Osteocyte (in vitro differentiated cells): ENCODE data around the gene CDK4. TPM values are rescaled to one million over a fixed set of nuclear protein-coding genes. Genes with fewer than 3 reads are reported as not detected.

ENCODE experiments used
- DNase-seq: peaks from one replicate; pipeline ENCODE4 v3.0.0; 2021; ENCODE audit warnings: mixed read lengths; ENCODE audit not compliant: unreplicated experiment; ENCODE audit errors: extremely low spot score
- H3K27ac Mint-ChIP-seq: one replicate; pipeline ENCODE4 v1.8.0; 2021; ENCODE audit warnings: mild to moderate bottlenecking, mixed read lengths; ENCODE audit not compliant: unreplicated experiment
- H3K27me3 Mint-ChIP-seq: one replicate; pipeline ENCODE4 v1.8.0; 2021; ENCODE audit warnings: mixed read lengths; ENCODE audit not compliant: unreplicated experiment
- H3K36me3 Mint-ChIP-seq: one replicate; pipeline ENCODE4 v1.8.0; 2021; ENCODE audit warnings: mixed read lengths; ENCODE audit not compliant: unreplicated experiment
- H3K4me1 Mint-ChIP-seq: one replicate; pipeline ENCODE4 v1.8.0; 2021; ENCODE audit warnings: mixed read lengths; ENCODE audit not compliant: unreplicated experiment
- H3K4me3 Mint-ChIP-seq: one replicate; pipeline ENCODE4 v1.8.0; 2021; ENCODE audit warnings: mild to moderate bottlenecking, moderate library complexity, mixed read lengths; ENCODE audit not compliant: unreplicated experiment
- H3K9me3 Mint-ChIP-seq: one replicate; pipeline ENCODE4 v1.8.0; 2021; ENCODE audit warnings: mixed read lengths; ENCODE audit not compliant: unreplicated experiment
- CTCF ChIP-seq: fragments of 200-600 bp; sonication (generic); IDR thresholded peaks from 2 replicates; pipeline ENCODE4 v1.5.0; 2021; ENCODE audit warnings: antibody characterized with exemption, mild to moderate bottlenecking, moderate library complexity
- total RNA-seq: library from RNA; stranded (reverse); gene quantifications from 2 replicates; pipeline ENCODE4 v1.2.1, GENCODE V29; 2021

The CDK4 gene
- total RNA-seq, 1 donor from 2014 or later: 142 TPM

GRCh38 chr12:57793920-57794319 is 41.8 kb upstream of the CDK4 start:
- H3K4me1 Mint-ChIP-seq: no peaks in the 10 kb centered on the region
- DNase-seq: no peak
- H3K36me3 Mint-ChIP-seq: peaks cover 36% of the 10 kb centered on the region
- no peak overlapping the region for H3K4me3 Mint-ChIP-seq
- no peaks in the 10 kb centered on the region for H3K27me3 Mint-ChIP-seq
- no peaks in the 10 kb centered on the region for H3K9me3 Mint-ChIP-seq
- no peak for TF ChIP-seq CTCF
- H3K27ac Mint-ChIP-seq: no peak overlapping the region

- H3K9me3 Mint-ChIP-seq: no peaks in the 10 kb centered on the region
- no peak for TF ChIP-seq CTCF
- H3K27me3 Mint-ChIP-seq: no peaks in the 10 kb centered on the region
- no peak for DNase-seq
- H3K4me1 Mint-ChIP-seq: peaks cover 12% of the 10 kb centered on the region
- H3K4me3 Mint-ChIP-seq: peak overlapping the region; percentile 63
- H3K27ac Mint-ChIP-seq: no peak overlapping the region
- H3K36me3 Mint-ChIP-seq: peaks cover 15% of the 10 kb centered on the region
Observed at GRCh38 chr12:57783861-57784260, 31.8 kb upstream of the CDK4 start.

- Mint-ChIP-seq H3K4me1 (peaks cover 12% of the 10 kb centered on the region), H3K36me3 (peaks cover 11% of the 10 kb centered on the region), H3K27me3 (no peaks in the 10 kb centered on the region), H3K9me3 (no peaks in the 10 kb centered on the region), H3K4me3 (peak overlapping the region; percentile 97), H3K27ac (peak overlapping the region; percentile 90)
- no peak for TF ChIP-seq CTCF
- no peak for DNase-seq
Observed at GRCh38 chr12:57783466-57783801, 31.3 kb upstream of the CDK4 start.

- H3K9me3 Mint-ChIP-seq: no peaks in the 10 kb centered on the region
- H3K27me3 Mint-ChIP-seq: no peaks in the 10 kb centered on the region
- H3K4me3 Mint-ChIP-seq: peak within 1 kb of the TSS; percentile 97
- peak; percentile 97 for DNase-seq
- peaks cover 7% of the 10 kb centered on the region for H3K36me3 Mint-ChIP-seq
- peak within 1 kb of the TSS; percentile 90 for H3K27ac Mint-ChIP-seq
- TF ChIP-seq CTCF: peak; percentile 94
- H3K4me1 Mint-ChIP-seq: peaks cover 12% of the 10 kb centered on the region
Observed at GRCh38 chr12:57782608-57783465, 30.7 kb upstream of the CDK4 start, which contains the start of gene TSFM. TSFM (plus strand) TSS chr12:57782787; CDS start chr12:57782802, 15 bp downstream.

GRCh38 chr12:57782243-57782607 is 30.1 kb upstream of the CDK4 start:
- no peak for DNase-seq
- Mint-ChIP-seq H3K4me1 (peaks cover 12% of the 10 kb centered on the region), H3K9me3 (no peaks in the 10 kb centered on the region), H3K27ac (no peak overlapping the region), H3K27me3 (no peaks in the 10 kb centered on the region), H3K4me3 (peak overlapping the region; percentile 97), H3K36me3 (peaks cover 8% of the 10 kb centered on the region)
- no peak for TF ChIP-seq CTCF
